ENCODE data around the gene SLC22A23. TPM values are rescaled to one million over a fixed set of nuclear protein-coding genes. Genes with fewer than 3 reads are reported as not detected.

Gene SLC22A23
- total and polyA plus RNA-seq, 5 donors from 2014 or later = 0.24 to 6.3 (median 0.71) TPM

- Histone ChIP-seq H3K9me3 (ENCODE audit: control insufficient read depth in 2 of 2, low read length in 2 of 2) (no peaks in the 10 kb centered on the region), H3K27me3 (ENCODE audit: control insufficient read depth, insufficient read depth, low read length) (no peaks in the 10 kb centered on the region), H3K4me1 (ENCODE audit: control insufficient read depth, insufficient read depth, low read length, poor library complexity, severe bottlenecking) (peaks cover 3% of the 10 kb centered on the region), H3K4me3 (ENCODE audit: low read depth, low read length) (no peak overlapping the region), H3K36me3 (ENCODE audit: control insufficient read depth, insufficient read depth, low read length) (peaks cover 4% of the 10 kb centered on the region), H3K27ac (ENCODE audit: insufficient read depth, low read length, poor library complexity, severe bottlenecking) (no peak overlapping the region)
- no peak for DNase-seq
- H3K27me3 Mint-ChIP-seq = no peaks in the 10 kb centered on the region
- H3K9me3 Mint-ChIP-seq = peaks cover 0 to 2% (median 0%) of the 10 kb centered on the region in 7 donors
- no peak for ATAC-seq (ENCODE audit: low read depth in 2 of 2)
- H3K4me3 Mint-ChIP-seq = no peak overlapping the region
- peaks cover 5 to 11% (median 5%) of the 10 kb centered on the region in 4 donors for H3K4me1 Mint-ChIP-seq
- H3K36me3 Mint-ChIP-seq = peaks cover 4% of the 10 kb centered on the region
- H3K27ac Mint-ChIP-seq = no peak overlapping the region
Observed at GRCh38 chr6:3282476-3283236, 174.2 kb downstream of the SLC22A23 start.

- ATAC-seq (ENCODE audit: low read depth in 2 of 2) = no peak
- no peaks in the 10 kb centered on the region for H3K27me3 ChIP-seq (ENCODE audit: control insufficient read depth, insufficient read depth, low read length)
- no peak overlapping the region for H3K27ac Mint-ChIP-seq
Observed at GRCh38 chr6:3281631-3282475, 175.0 kb downstream of the SLC22A23 start.

GRCh38 chr6:3280866-3281465 is 175.9 kb downstream of the SLC22A23 start:
- H3K27me3 ChIP-seq (ENCODE audit: control insufficient read depth, insufficient read depth, low read length) = no peaks in the 10 kb centered on the region
- Mint-ChIP-seq H3K9me3 (peaks cover 0 to 2% (median 0%) of the 10 kb centered on the region in 7 donors), H3K27me3 (no peaks in the 10 kb centered on the region), H3K36me3 (peaks cover 4% of the 10 kb centered on the region), H3K4me1 (peaks cover 5 to 11% (median 10%) of the 10 kb centered on the region in 4 donors), H3K4me3 (peak overlapping the region in 1 of 4 donors; percentile 81), H3K27ac (peak overlapping the region in 2 of 3 donors; percentile 51 to 76)
- peaks cover 4% of the 10 kb centered on the region for H3K36me3 ChIP-seq (ENCODE audit: control insufficient read depth, insufficient read depth, low read length)
- H3K9me3 ChIP-seq (ENCODE audit: control insufficient read depth in 2 of 2, low read length in 2 of 2) = no peaks in the 10 kb centered on the region
- H3K4me1 ChIP-seq (ENCODE audit: control insufficient read depth, insufficient read depth, low read length, poor library complexity, severe bottlenecking) = peaks cover 3% of the 10 kb centered on the region
- no peak overlapping the region for H3K4me3 ChIP-seq (ENCODE audit: low read depth, low read length)
- H3K27ac ChIP-seq (ENCODE audit: insufficient read depth, low read length, poor library complexity, severe bottlenecking) = no peak overlapping the region
- DNase-seq (no peak), ATAC-seq (ENCODE audit: low read depth in 2 of 2) (no peak)

More at GRCh38 chr6:3281631-3282475, 175.0 kb downstream of the SLC22A23 start:
- Histone ChIP-seq H3K36me3 (ENCODE audit: control insufficient read depth, insufficient read depth, low read length) (peaks cover 4% of the 10 kb centered on the region), H3K27ac (ENCODE audit: insufficient read depth, low read length, poor library complexity, severe bottlenecking) (no peak overlapping the region), H3K9me3 (ENCODE audit: control insufficient read depth in 2 of 2, low read length in 2 of 2) (no peaks in the 10 kb centered on the region), H3K4me1 (ENCODE audit: control insufficient read depth, insufficient read depth, low read length, poor library complexity, severe bottlenecking) (peaks cover 3% of the 10 kb centered on the region), H3K4me3 (ENCODE audit: low read depth, low read length) (no peak overlapping the region)
- no peaks in the 10 kb centered on the region for H3K27me3 Mint-ChIP-seq
- H3K4me3 Mint-ChIP-seq = no peak overlapping the region
- peaks cover 4% of the 10 kb centered on the region for H3K36me3 Mint-ChIP-seq
- H3K9me3 Mint-ChIP-seq = peaks cover 0 to 2% (median 0%) of the 10 kb centered on the region in 7 donors
- DNase-seq = no peak
- H3K4me1 Mint-ChIP-seq = peaks cover 5 to 10% (median 5%) of the 10 kb centered on the region in 4 donors

GRCh38 chr6:3280091-3280490 is 176.8 kb downstream of the SLC22A23 start:
- H3K27ac Mint-ChIP-seq = peak overlapping the region in 1 of 3 donors; percentile 89
- no peak for ATAC-seq (ENCODE audit: low read depth in 2 of 2)

GRCh38 chr6:3278691-3279090 is 178.2 kb downstream of the SLC22A23 start:
- Mint-ChIP-seq H3K4me3 (no peak overlapping the region), H3K27ac (no peak overlapping the region), H3K9me3 (peaks cover 0 to 2% (median 0%) of the 10 kb centered on the region in 7 donors), H3K36me3 (peaks cover 4% of the 10 kb centered on the region), H3K27me3 (no peaks in the 10 kb centered on the region), H3K4me1 (peaks cover 9 to 14% (median 12%) of the 10 kb centered on the region in 4 donors)
- H3K9me3 ChIP-seq (ENCODE audit: control insufficient read depth in 2 of 2, low read length in 2 of 2) = no peaks in the 10 kb centered on the region
- H3K27me3 ChIP-seq (ENCODE audit: control insufficient read depth, insufficient read depth, low read length) = no peaks in the 10 kb centered on the region
- ATAC-seq (ENCODE audit: low read depth in 2 of 2) (no peak), DNase-seq (no peak)
- H3K4me1 ChIP-seq (ENCODE audit: control insufficient read depth, insufficient read depth, low read length, poor library complexity, severe bottlenecking) = peaks cover 3% of the 10 kb centered on the region
- no peak overlapping the region for H3K4me3 ChIP-seq (ENCODE audit: low read depth, low read length)
- H3K27ac ChIP-seq (ENCODE audit: insufficient read depth, low read length, poor library complexity, severe bottlenecking) = no peak overlapping the region
- peaks cover 4% of the 10 kb centered on the region for H3K36me3 ChIP-seq (ENCODE audit: control insufficient read depth, insufficient read depth, low read length)

More at GRCh38 chr6:3280091-3280490, 176.8 kb downstream of the SLC22A23 start:
- H3K36me3 Mint-ChIP-seq = peaks cover 4% of the 10 kb centered on the region
- peaks cover 4% of the 10 kb centered on the region for H3K36me3 ChIP-seq (ENCODE audit: control insufficient read depth, insufficient read depth, low read length)
- H3K9me3 ChIP-seq (ENCODE audit: control insufficient read depth in 2 of 2, low read length in 2 of 2) = no peaks in the 10 kb centered on the region
- peaks cover 5 to 13% (median 11%) of the 10 kb centered on the region in 4 donors for H3K4me1 Mint-ChIP-seq
- no peak overlapping the region for H3K27ac ChIP-seq (ENCODE audit: insufficient read depth, low read length, poor library complexity, severe bottlenecking)
- H3K4me3 ChIP-seq (ENCODE audit: low read depth, low read length) = no peak overlapping the region
- DNase-seq = no peak
- peaks cover 0 to 2% (median 0%) of the 10 kb centered on the region in 7 donors for H3K9me3 Mint-ChIP-seq
- H3K27me3 Mint-ChIP-seq = no peaks in the 10 kb centered on the region
- H3K4me1 ChIP-seq (ENCODE audit: control insufficient read depth, insufficient read depth, low read length, poor library complexity, severe bottlenecking) = peaks cover 3% of the 10 kb centered on the region
- no peak overlapping the region for H3K4me3 Mint-ChIP-seq
- H3K27me3 ChIP-seq (ENCODE audit: control insufficient read depth, insufficient read depth, low read length) = no peaks in the 10 kb centered on the region

GRCh38 chr6:3277851-3278416 is 178.9 kb downstream of the SLC22A23 start:
- peaks cover 4% of the 10 kb centered on the region for H3K36me3 ChIP-seq (ENCODE audit: control insufficient read depth, insufficient read depth, low read length)
- Mint-ChIP-seq H3K4me1 (peaks cover 10 to 14% (median 12%) of the 10 kb centered on the region in 4 donors), H3K4me3 (no peak overlapping the region), H3K9me3 (peaks cover 0 to 2% (median 0%) of the 10 kb centered on the region in 7 donors), H3K27ac (no peak overlapping the region), H3K27me3 (no peaks in the 10 kb centered on the region), H3K36me3 (peaks cover 2% of the 10 kb centered on the region)
- DNase-seq (no peak), ATAC-seq (ENCODE audit: low read depth in 2 of 2) (no peak)
- no peak overlapping the region for H3K27ac ChIP-seq (ENCODE audit: insufficient read depth, low read length, poor library complexity, severe bottlenecking)
- H3K9me3 ChIP-seq (ENCODE audit: control insufficient read depth in 2 of 2, low read length in 2 of 2) = no peaks in the 10 kb centered on the region
- no peak overlapping the region for H3K4me3 ChIP-seq (ENCODE audit: low read depth, low read length)
- H3K4me1 ChIP-seq (ENCODE audit: control insufficient read depth, insufficient read depth, low read length, poor library complexity, severe bottlenecking) = peaks cover 3% of the 10 kb centered on the region
- H3K27me3 ChIP-seq (ENCODE audit: control insufficient read depth, insufficient read depth, low read length) = no peaks in the 10 kb centered on the region

- H3K27ac Mint-ChIP-seq = peak overlapping the region in 1 of 3 donors; percentile 79
- no peak overlapping the region for H3K27ac ChIP-seq (ENCODE audit: insufficient read depth, low read length, poor library complexity, severe bottlenecking)
- H3K9me3 ChIP-seq (ENCODE audit: control insufficient read depth in 2 of 2, low read length in 2 of 2) = no peaks in the 10 kb centered on the region
- peaks cover under 1% of the 10 kb centered on the region for H3K36me3 Mint-ChIP-seq
- ATAC-seq (ENCODE audit: low read depth in 2 of 2) = no peak
- H3K27me3 ChIP-seq (ENCODE audit: control insufficient read depth, insufficient read depth, low read length) = no peaks in the 10 kb centered on the region
- no peak for DNase-seq
- peaks cover 10 to 14% (median 12%) of the 10 kb centered on the region in 4 donors for H3K4me1 Mint-ChIP-seq
- no peak overlapping the region for H3K4me3 Mint-ChIP-seq
- H3K4me1 ChIP-seq (ENCODE audit: control insufficient read depth, insufficient read depth, low read length, poor library complexity, severe bottlenecking) = peaks cover 3% of the 10 kb centered on the region
- H3K36me3 ChIP-seq (ENCODE audit: control insufficient read depth, insufficient read depth, low read length) = peaks cover 4% of the 10 kb centered on the region
- no peak overlapping the region for H3K4me3 ChIP-seq (ENCODE audit: low read depth, low read length)
- H3K27me3 Mint-ChIP-seq = no peaks in the 10 kb centered on the region
- H3K9me3 Mint-ChIP-seq = peaks cover 0 to 2% (median 0%) of the 10 kb centered on the region in 7 donors
Observed at GRCh38 chr6:3277251-3277650, 179.6 kb downstream of the SLC22A23 start.
